ENCODE results near the gene DPP9.

- TF ChIP-seq, protein P1, sequence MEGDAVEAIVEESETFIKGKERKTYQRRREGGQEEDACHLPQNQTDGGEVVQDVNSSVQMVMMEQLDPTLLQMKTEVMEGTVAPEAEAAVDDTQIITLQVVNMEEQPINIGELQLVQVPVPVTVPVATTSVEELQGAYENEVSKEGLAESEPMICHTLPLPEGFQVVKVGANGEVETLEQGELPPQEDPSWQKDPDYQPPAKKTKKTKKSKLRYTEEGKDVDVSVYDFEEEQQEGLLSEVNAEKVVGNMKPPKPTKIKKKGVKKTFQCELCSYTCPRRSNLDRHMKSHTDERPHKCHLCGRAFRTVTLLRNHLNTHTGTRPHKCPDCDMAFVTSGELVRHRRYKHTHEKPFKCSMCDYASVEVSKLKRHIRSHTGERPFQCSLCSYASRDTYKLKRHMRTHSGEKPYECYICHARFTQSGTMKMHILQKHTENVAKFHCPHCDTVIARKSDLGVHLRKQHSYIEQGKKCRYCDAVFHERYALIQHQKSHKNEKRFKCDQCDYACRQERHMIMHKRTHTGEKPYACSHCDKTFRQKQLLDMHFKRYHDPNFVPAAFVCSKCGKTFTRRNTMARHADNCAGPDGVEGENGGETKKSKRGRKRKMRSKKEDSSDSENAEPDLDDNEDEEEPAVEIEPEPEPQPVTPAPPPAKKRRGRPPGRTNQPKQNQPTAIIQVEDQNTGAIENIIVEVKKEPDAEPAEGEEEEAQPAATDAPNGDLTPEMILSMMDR (conservative IDR thresholded peaks at IDR 0.05): no peak
- no peak for TF ChIP-seq ZFX (IDR thresholded peaks at IDR 0.05)
Measured at GRCh38 chr19:4749870-4750590, 26.4 kb upstream of the DPP9 start.
